GM12892 (cell line): Measurements from ENCODE around the gene SMARCD1.

Experiments
- POLR2A ChIP-seq: IDR thresholded peaks from 2 replicates; pipeline ENCODE4 v1.6.1; 2011; ENCODE audit warnings: low read depth, low read length, control low read depth
- POLR2AphosphoS5 ChIP-seq: IDR thresholded peaks from 2 replicates; pipeline ENCODE4 v1.6.1; 2011; ENCODE audit warnings: low read depth, low read length, control low read depth
- TAF1 ChIP-seq: IDR thresholded peaks from 2 replicates; pipeline ENCODE4 v1.6.1; 2011; ENCODE audit warnings: low read depth, mild to moderate bottlenecking, control low read depth, low read length, borderline replicate concordance

DNA sequence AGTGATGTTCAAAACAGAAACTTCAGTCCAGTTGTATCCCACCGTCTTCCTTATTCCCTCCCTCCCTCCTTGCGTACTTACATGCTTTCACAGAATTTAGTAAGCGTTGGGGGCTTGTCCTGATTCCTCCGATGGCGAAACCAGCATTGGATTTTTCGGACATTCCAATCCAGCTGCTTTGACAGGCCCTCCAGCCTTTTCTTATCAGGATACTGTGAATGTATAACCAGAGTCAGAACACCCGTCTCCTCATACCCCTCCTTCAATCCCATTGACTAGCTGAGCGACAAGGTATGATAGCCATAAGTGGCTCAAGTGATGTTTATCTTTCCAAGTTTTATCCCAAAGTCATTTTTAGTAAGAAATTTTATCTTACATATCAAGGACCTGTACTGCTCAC lies 57.9 kb downstream of the SMARCD1 start:
- TF ChIP-seq POLR2A (no peak), POLR2AphosphoS5 (no peak), TAF1 (no peak)
